ENCODE results near the gene CCDC167.

- no peak for TF ChIP-seq POLR2A (IDR thresholded peaks at IDR 0.05; ENCODE audit: low read length)
- no peak for TF ChIP-seq GATA1 (IDR thresholded peaks at IDR 0.05; ENCODE audit: low read depth, low read length)
These were observed 9.0 kb downstream of the CCDC167 start for GRCh38 chr6:37490536-37491170.

Measured in erythroblast (primary cell).